Measurements from ENCODE around the gene PER3.

DNA sequence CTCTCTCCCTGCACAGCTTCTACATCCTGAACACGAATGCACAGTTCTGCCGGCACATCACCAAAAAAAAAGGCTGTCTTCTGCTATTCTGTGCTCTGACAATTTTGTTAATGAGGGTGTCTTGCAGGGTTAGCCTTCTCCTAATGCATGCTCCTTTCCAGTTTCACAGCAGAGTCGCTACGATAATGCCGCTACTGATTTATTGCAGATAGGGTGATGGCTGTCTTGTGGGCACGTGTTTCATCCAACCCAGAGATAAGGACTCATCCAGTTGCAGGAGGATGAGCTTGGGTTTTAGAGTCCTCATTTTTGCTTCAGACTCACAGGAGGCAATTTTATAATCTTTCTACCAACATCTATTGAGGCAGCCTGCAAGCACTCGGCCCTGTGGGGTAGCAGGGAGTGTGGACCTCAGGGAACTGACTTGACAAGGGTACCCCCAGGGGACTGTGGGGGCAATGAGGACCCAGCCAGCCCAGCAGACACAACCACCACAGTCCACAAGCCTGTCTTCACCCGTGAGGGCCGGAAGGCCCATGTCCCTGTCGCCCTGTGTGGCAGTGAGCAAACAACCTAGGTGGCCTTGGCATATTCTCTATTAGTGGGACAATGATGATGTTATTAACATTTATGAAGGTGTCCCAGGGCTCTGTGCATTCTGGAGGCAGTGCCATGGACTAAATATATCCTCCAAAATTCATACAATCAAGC is 84.1 kb downstream of the PER3 start:
- no peak for TF ChIP-seq POLR2A (IDR thresholded peaks at IDR 0.05)
- TF ChIP-seq, protein P1, sequence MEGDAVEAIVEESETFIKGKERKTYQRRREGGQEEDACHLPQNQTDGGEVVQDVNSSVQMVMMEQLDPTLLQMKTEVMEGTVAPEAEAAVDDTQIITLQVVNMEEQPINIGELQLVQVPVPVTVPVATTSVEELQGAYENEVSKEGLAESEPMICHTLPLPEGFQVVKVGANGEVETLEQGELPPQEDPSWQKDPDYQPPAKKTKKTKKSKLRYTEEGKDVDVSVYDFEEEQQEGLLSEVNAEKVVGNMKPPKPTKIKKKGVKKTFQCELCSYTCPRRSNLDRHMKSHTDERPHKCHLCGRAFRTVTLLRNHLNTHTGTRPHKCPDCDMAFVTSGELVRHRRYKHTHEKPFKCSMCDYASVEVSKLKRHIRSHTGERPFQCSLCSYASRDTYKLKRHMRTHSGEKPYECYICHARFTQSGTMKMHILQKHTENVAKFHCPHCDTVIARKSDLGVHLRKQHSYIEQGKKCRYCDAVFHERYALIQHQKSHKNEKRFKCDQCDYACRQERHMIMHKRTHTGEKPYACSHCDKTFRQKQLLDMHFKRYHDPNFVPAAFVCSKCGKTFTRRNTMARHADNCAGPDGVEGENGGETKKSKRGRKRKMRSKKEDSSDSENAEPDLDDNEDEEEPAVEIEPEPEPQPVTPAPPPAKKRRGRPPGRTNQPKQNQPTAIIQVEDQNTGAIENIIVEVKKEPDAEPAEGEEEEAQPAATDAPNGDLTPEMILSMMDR (IDR thresholded peaks at IDR 0.05), result no peak
